ENCODE results near the gene RALGAPB.

The RALGAPB gene

DNA sequence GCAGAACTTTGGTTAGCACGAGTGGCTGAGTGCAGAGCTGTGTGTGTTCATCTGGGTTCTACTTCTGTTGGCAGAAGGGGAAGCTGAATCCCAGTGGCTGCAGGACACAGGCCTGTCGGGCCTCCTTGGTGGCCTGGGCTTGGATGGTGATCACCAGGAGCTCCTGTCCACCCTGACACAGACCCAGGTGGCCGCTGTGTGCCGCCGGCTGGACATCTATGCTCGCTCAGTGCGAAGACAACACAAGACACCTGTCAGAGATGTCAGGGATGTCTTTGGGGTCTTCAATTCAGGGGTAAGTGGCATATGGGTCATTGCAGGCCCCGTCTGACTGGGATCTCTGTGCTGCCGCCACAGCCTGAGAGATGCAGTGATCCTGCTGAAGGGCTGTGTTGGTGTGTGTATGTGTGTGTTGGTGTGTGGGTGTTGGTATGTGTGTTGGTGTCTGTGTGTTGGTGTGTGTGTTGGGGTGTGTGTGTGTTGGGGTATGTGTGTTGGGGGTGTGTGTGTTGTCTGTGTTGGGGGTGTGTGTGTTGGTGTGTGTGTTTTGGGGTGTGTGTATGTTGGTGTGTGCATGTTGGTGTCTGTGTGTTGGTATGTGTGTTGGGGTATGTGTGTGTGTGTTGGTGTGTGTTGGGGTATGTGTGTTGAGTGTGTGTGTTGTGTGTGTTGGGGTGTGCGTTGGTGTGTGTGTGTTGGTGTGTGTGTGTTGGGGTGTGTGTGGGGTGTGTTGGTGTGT, 154.4 kb downstream of the RALGAPB start:
- no peak for DNase-seq
- no peaks in the 10 kb centered on the region for H3K9me3 Mint-ChIP-seq
- no peak overlapping the region for H3K4me3 Mint-ChIP-seq
- H3K27me3 Mint-ChIP-seq = peaks cover 5% of the 10 kb centered on the region
- no peaks in the 10 kb centered on the region for H3K4me1 Mint-ChIP-seq (ENCODE audit: low read depth)
- H3K36me3 Mint-ChIP-seq (ENCODE audit: low read depth) = no peaks in the 10 kb centered on the region
- no peak overlapping the region for H3K27ac Mint-ChIP-seq
